ENCODE data around the gene PLOD2.

DNA sequence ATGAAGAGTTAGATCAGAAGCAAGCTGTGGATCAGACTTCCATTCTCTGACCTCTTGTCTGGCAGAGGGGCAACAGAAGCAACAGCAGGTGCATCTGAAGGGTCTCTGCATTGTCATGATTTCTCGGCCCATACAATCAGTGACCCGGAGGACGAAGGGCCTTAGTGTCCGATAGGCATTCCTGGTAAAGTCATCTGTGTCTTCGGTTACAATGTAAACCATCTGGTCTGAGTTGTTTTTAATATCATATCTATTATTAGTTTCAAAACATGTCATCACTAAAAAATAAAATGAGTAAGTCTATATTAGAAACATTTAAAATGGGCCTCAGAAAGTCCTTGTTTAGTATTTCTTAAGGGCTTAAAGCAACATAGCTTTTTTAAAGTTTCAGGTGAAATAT, 38.8 kb upstream of the PLOD2 start:
- no peak for TF ChIP-seq TAF1 (IDR thresholded peaks at IDR 0.05; ENCODE audit: low read depth, low read length)
- no peak for TF ChIP-seq POLR2AphosphoS5 (IDR thresholded peaks at IDR 0.05; ENCODE audit: low read depth, low read length)
- TF ChIP-seq POLR2A (IDR thresholded peaks at IDR 0.05; ENCODE audit: low read depth, low read length), result no peak
- no peak for TF ChIP-seq POU2F2 (IDR thresholded peaks at IDR 0.05; ENCODE audit: low read depth, low read length)
- TF ChIP-seq PAX5 (IDR thresholded peaks at IDR 0.05; ENCODE audit: insufficient read depth, low read length, severe bottlenecking), result no peak
